GM21529 (cell line): ENCODE measurements around the gene PEMT.
"Not testable (repeated sequence)": the region's sequence is repeated elsewhere in the genome, so short reads cannot be mapped to it uniquely, and the experiment has no call there.

Source experiments
- ATAC-seq: cut with Tn5 transposase; IDR thresholded peaks from one replicate; pipeline ENCODE4 v1.9.1; 2021; ENCODE audit not compliant: unreplicated experiment

Gene PEMT

DNA sequence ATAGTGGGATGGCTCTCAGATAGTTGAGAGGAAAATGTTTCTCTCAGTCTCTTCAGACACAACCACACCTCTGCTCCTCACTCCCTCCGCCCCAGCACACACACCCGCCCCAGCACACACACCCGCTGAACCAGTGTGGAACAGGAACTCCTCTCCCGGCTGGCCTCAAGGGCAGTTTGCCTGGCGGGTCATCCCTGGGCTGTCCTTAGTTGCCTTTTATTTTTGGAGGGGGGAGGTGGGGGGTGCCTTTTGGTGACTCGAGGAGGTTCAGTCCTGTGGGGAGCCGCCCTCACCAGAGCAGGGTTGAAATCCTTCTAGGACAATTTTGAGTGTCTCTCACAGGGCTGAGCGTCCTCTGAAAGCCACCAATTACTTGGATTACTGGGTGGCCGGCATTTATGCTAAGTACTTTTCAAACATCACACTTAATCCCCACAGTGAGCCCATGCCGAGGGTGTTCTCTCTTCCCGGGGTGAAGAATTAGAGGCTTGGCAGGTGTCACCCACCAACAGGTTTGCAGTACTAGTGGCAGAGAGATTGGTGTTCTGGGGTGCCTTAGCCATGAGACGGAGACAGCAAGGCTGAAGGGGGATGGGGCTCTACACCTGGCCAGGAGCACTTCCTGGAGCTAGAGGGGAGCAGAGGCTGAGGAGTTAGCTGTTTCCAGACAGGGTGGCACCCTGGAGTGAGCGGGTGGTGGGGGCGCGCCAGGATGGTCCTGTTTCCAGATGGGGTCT is 98.1 kb downstream of the PEMT start:
- no peak for ATAC-seq

DNA sequence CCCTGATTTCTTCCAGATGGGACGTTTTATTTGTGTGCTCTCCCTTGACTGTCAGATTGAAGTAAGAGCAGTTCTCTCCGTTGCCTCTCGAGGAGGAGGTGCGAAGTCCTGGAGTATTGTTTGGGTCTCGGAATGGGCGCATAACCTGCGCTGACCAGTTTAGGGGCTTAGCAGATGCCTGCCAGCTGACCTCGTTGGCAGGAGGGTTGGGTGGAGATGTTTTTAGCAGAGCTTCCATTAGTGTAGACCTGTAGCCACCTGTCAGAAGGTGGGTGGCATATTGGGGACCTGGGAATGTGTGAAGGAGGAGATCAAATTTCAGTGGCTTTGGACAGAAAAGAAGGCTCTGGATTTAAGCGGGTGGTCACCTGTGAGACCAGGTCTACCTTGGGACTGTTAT is 98.9 kb downstream of the PEMT start:
- no peak for ATAC-seq

DNA sequence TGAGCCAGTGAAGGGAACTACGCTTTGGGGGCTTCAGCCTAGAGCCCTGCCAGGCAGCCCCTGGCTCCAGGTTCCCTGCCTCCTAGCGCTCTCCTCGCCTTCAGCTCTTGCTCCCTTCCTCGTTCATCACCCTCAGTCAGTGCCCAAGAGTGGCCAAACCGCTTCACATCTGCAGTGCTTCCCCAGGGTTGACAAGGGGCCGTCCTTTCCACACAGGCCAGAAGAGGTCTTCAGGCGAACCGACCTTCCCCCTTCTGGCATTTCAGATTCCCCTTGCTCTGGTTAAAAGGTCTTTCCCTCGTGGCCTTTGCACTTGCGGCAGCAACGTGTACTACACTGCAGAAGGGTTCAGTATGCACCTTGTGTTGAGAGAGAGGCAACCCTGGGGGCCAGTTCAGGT is 99.4 kb downstream of the PEMT start:
- no peak for ATAC-seq

DNA sequence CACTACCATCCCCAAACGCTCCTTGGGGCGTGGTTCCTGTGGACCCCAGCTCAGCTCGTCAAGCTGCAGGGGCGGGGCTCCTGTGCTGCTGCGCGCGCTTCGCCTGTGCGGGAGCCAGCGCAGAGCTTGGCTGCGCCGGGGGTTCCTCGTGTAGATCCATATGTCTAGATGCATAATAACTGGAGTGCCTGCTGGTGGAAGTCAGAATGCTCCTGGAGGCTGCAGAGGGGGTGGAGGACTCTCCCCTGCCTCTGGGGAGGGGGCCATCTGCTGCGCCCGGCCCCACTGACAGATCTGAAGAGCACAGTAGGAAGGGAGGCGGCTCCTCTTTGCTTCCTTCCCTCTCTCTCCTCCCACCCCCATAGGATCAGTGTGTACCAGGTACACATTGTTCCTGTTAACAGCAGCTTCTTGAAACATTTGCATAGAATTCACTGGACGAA is 99.9 kb downstream of the PEMT start:
- ATAC-seq, result no peak

DNA sequence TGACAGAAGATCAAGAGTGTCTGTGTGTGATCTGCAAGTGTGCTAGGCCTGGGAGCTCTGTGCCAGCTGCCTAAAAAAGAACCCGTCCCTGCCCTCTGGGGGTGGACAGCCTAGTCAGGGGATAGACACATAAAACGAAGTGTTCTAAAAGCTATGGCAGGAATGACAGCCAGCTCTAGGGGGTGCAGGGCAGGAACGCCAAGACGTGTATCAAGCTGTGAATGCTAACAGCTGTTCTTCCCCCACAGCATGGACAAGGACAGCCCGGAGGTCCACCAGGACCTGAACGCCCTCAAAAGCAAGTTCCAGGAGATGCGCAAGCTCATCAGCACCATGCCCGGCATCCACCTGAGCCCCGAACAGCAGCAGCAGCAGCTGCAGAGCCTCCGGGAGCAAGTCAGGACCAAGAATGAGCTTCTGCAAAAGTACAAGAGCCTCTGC is 100.5 kb downstream of the PEMT start:
- ATAC-seq, result no peak

DNA sequence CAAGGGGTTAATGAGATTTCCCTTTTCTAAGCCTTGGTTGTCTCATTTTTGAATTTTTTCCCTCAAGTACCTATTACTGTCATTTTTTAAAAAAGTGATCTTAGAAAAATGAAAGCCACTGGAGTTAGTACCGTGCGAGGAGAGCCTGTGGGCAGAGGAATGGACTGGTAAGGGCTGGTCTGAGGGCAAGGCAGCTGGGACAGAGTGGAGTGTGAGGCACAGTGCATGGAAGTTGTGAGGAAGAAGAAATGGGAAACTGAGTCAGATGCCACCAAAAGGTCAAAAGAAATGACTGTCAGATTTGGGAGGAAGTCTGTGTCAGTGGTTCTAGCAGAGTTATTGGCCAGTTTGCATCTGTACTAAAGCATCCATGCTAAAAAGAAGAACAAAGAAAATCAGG is 103.5 kb downstream of the PEMT start:
- ATAC-seq, result no peak

DNA sequence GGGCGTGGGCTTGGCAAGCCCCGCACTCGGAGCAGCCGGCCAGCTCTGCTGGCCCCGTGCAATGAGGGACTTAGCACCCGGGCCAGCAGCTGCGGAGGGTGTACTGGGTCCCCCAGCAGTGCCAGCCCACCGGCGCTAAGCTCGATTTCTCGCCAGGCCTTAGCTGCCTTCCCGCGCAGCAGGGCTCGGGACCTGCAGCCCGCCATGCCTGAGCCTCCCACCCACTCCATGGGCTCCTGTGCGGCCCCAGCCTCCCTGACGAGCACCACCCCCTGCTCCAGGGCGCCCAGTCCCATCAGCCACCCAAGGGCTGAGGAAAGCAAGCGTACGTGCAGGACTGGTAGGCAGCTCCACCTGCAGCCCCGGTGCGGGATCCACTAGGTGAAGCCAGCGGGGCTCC is 105.1 kb downstream of the PEMT start:
- not testable (repeated sequence) for ATAC-seq

DNA sequence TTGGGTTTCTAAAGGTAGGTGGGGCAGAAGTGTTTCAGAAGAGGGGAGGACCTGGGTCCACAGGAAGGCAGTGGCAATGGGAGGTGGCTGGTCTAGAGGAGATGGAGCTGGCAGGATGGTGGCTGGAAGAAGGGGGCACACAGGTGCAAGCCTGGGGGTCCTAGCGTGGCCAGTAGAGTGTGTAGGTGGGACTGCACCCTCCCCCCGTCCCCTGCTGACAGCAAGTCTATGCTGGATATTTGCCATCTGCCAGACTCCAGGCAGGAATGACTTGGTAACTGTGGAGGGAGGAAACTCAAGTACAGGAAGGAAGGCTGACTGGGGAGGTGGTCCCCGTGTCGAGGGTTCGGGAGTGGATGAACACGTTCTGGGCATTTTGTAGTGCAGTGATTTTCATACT is 106.1 kb downstream of the PEMT start:
- no peak for ATAC-seq

DNA sequence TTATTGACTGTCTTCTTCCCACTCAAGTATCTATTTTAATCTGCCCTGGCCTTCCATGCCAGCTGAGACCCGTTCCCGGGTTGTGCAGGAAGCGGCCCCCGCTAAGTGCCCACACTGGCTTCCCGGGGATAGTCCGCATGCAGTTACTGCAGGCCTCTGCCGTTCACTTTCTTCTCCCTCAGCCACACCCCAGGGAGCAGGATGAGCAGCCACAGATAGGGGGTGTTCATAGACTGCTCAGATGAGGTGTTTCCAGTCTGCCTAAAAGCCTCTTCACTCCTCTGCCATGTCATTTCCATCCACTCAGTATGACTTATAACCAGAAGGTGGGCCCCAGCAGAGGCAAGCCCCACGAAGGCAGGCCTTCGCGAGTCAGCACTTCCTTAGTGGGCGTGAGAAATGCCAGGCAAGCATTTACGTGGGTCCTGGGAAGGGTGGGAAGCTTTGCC is 107.0 kb downstream of the PEMT start:
- ATAC-seq, result no peak

DNA sequence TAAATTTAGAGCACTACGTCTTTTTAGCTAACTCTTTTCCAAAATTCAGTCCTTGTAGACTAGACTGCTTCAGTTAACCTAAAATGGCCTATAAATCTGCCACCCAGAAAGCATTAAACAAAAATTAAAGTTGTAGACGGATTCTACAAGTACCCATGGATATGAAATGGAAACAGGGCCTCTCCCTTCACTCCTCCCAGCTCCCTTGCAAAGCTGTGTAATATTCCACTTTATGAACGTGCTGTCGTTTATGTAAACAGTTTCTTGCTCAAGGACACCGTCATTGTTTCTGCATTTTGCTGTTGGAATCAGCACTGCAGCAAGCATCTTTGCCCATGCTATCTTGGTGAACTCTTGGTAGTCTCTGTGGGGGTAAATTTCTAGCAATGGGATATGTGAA is 109.6 kb downstream of the PEMT start:
- ATAC-seq, result no peak

DNA sequence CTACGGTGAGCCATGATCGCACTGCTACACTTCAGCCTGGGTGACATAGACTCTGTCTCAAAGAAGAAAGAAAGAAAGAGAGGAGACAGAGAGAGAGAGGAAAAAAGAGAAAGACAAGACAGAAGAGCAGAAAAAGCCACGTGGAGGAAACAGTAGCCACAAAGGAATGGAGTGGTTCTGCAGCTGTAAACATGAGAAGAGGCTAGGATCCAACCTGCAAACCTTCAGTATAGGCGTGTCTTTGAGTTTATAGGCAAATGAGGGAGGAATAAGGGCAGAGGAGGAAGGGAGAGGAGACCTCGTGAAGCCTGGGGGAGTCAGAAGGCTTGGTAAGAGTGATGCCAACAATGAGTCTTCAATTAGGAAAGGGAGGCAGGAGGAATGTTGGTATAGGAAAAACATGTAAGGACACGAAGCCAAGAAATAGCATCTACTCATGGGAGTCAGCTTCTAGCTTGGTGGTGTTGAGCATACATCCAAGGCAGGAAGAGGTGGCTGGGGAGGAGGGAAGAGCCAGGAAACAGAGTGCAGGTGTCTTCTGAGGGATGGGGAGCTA is 110.8 kb downstream of the PEMT start:
- no peak for ATAC-seq

DNA sequence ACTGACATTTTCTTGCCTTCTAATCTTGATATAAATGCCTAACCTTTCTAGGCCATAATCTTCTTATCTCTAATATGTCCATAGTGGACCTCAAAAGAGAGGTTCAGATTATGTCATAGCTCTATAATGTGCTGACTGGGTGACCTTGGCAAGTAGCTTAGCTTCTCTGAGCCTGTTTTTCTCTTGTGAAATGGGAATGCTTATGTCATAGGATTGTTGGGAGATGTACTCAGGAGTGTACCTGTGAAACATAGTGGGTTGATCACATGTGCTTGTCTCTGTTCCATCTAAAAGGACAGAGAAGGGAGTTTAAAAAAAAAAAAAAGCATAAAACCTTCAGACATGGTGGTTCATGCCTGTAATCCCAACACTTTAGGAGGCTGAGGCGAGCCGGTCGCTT is 112.3 kb downstream of the PEMT start:
- no peak for ATAC-seq

DNA sequence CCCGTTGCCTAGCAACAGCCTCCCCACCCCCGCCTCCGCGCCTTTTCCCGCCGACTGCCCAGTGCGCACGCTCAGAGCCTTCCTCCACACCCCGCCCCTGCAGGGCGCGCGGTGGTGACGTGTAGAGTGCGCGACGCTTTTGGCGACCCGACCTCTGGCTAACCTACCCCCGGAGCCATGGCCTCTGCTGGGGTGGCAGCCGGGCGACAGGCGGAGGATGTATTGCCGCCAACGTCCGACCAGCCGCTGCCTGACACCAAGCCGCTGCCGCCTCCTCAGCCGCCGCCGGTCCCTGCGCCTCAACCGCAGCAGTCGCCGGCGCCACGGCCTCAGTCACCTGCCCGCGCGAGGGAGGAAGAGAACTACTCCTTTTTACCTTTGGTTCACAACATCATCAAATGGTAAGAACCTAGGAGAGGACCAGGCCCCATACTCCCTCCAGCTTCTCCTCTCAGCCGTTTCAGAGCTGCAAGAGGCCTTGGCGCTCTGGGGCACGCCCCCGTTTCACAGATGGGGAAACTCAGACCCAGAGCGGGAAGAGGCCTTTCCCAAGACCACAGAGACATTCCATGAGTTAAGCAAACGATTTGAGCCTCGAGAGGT is 114.5 kb downstream of the PEMT start, which contains the start of gene MED9:
Gene MED9, plus strand, starts transcription at position 136 of the 603 bp plus-strand sequence. Its CDS starts 42 bp downstream, at position 178.
- ATAC-seq, result peak; percentile 77

DNA sequence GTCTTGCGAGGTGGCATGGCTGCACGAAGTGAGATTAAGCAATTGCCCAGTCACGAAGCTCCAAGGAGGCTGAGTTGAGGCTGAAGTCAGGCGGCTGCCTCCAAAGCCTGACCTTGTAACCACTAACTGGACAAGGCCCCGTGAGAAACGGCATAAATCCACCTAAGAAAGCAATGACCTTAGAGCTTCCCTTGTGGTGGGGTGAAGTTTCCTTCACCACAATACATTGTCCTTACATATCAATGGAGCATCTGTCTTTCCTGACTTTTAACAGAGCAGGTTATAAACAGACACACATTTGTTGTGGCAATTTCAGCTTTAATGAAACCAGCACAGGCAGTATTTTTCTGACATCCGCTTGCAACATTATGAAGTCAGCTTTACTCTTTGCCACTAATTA is 117.2 kb downstream of the PEMT start:
- ATAC-seq, result no peak

DNA sequence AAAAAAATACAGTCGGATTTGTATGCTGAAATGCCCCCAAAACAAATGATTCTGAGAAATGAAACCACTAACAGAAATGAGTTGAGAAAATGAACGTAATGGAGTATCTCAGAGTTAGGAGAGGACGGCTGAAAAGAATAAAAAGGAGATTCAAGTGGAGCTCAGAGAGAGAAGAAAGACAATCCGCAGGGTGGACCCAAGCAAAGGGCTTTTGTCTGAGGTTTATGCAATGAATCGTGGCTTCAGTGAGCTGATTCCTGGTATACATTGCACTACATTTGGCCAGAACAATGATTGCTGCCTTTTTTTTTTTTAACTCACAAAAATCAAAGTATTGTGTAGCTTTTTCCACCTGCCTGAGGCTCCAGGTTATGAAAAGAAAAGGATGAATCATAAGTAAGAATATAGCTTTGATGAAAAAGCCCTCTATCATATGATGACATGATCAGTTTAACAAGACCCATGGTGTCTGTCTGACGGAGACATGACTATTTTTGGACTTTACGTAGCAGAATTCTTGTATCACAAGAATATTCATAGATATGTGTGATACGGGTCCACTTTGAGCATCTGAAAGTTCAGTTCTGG is 119.1 kb downstream of the PEMT start:
- no peak for ATAC-seq

DNA sequence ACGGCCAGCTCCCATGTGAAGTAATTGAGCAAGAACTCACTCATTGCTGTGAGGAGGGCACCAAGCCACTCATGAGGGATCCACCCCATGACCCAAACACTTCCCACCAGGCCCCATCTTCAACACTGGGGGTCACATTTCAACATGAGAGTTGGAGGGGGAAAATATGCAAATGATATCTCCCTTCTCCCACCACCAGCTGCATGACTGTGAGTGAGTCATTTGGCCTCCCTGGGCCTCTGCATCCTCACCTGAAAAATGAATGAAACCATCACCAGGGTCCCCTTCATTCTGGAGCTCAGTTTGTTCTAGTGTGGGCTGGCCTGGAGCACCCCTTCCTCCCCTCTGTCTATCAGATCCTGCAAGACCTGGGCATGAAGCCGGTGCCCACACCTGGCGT is 121.5 kb downstream of the PEMT start:
- no peak for ATAC-seq

DNA sequence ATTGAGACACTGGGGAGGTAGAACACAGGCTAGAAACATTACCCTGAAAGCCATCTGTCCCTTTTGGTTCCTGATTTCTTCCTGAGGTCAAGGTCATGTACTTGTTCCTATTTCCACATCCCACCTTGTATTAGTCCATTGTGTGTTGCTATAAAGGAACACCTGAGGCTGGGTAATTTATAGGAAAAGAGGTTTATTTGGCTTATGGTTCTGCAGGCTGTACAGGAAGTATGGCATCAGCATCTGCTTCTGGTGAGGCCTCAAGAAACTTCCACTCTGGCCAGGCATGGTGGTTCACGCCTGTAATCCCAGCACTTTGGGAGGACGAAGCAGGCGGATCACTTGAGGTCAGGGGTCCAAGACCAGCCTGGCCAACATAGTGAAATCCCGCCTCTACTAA is 122.2 kb downstream of the PEMT start:
- ATAC-seq, result no peak

DNA sequence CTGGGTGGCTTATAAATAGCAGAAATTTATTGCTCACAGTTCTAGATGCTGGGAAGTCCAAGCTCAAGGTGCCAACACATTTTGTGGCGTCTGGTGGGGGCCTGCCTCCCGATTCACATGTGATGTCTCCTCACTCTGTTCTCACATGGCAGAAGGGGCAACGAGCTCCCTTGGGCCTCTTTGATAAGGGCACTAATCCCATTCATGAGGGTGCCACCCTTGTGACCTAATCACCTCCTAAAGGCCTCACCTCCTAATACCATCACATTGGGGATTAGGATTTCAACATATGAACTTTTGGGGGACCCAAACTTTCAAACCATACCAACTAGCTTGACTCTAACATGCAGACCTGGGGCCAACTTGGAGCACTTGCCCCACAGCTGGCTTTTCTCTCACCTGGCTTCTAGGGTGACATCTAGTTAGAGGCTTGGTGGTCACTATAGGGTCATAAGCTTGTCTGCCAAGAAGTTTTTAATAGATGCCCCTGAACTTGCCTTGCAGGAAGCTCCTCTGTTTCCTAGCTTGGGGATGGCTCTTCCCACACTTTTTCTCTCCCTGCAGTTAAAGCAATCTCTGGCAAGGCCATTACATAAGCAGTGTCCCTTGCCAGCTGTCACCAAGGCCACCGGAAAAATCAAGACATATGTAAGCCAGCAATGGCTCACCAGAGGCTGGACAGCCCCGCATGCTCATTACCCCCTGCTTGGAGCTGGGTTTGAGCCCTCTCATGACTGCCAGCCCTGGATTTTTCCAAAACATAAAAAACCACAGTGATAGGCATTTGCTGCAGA is 123.1 kb downstream of the PEMT start:
- no peak for ATAC-seq

DNA sequence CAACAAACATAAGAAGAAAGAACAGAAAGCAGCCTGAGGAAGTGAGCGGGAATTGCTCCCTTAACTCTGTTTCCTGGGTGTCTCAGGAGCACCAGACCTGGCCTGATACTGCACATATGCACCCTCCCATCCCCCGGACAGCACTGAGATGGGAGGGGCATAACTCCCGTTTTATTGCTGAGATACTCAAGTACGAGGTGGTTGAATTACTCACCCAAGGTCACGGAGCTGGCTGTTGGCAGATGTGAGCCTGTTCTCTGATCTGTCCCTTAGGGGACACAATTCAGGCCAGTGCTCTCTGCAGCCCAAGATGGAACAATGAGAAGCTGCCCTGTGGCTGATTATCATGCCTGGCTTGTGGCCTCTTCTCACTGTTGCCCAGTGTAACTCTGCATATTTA is 123.8 kb downstream of the PEMT start:
- ATAC-seq, result no peak

DNA sequence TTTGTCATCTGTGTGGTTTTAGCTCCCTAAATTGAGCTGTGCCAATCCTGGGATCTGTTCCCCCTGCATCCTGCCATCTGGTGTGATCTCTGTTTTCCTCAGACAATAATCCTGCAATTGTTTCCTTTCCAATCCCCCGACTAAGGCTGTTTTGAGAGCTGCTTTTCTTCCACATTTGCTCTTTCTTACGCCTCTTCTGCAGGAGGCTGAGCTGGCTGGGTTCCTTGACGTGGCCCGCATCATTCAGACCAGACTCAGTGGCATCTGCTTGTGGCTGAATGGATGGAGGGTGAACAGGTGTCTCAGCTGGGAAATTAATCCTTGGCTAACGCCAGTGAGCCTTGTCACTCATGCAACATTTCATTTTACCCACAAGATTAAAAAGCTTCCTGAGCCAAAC is 124.5 kb downstream of the PEMT start:
- ATAC-seq, result no peak

DNA sequence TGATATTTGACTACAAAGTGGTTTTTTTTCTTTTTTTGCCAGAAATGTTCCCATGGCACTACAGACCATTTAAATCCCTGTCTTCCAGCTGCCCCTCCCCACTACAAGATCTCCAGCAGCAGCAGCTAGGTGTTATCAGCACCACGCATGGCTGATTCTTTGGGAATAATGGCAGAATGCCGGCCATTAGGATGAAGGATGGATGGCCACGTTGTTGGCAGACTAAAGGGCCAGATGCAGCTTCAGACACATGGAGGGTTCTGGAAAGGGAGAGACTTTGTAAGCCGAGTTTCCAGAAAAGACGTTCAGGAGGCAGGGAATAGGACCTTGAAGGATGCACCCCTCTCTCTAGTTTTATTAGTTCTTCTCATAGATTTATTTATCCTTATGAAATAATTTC is 125.0 kb downstream of the PEMT start:
- no peak for ATAC-seq
